ENCODE data around the gene EFCAB8. TPM values are rescaled to one million over a fixed set of nuclear protein-coding genes. Genes with fewer than 3 reads are reported as not detected.

Gene EFCAB8
- total RNA-seq, 1 experiment from 2014 or later = 0.09 TPM

DNA sequence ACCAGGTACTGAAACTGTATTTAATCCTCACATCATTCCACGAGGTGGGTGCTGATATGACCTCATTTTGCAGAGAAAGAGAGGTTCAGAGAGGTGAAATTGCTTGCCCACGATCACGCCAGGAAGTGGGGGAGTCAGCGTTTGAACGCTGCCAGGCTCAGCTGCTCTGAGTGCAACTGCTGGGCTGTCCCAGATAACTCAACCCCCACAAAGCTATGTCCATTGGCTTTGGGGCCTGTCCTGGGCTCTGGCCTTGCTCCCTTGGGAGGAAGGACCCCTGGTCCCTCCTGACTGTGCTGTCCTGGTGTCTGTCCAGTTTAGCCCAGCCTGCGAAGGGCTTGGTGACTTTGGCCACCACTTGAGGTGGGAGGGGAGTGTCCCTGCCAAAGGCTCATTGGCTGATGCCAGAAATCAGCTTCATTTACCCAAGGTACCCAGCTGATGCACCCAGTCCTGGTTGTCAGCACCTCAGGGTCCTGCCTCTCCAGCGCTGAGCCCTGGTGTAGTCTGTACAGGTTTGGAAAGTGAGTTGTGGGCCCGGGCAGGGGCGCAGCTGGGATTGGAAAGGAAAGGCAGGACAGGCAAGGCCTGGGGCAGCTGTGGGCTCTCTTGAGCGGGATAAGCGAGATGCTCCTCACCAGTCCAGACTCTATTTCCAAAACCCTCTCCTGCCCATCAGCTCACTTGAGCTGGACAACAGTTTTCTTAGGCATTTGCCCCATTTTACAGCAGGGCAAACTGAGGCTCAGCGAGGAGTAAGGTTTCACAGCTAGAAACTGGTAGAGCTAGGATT lies 107.1 kb downstream of the EFCAB8 start:
- DNase-seq = no peak
- H3K14ac ChIP-seq (ENCODE audit: insufficient read depth, low read length) = no peak overlapping the region; the same call in 1 of the 2 replicates
- H3K9me3 Mint-ChIP-seq = no peaks in the 10 kb centered on the region; a peak in 2 of 5 replicates

More for the DNA sequence above, 107.1 kb downstream of the EFCAB8 start:
- H3K9me3 ChIP-seq (ENCODE audit: control insufficient read depth, low read depth, low read length) = no peaks in the 10 kb centered on the region
- no CpG with 5 or more reads among the region's 12 CpGs for WGBS (ENCODE audit: extremely low coverage, insufficient read length, low lambda C conversion rate)
- H4K8ac ChIP-seq (replicated peaks; ENCODE audit: insufficient read length, low read depth, low read length) = no peak overlapping the region
- no peak overlapping the region for H4K5ac ChIP-seq (ENCODE audit: insufficient read length, low read depth, low read length)
- TF ChIP-seq, protein P1, sequence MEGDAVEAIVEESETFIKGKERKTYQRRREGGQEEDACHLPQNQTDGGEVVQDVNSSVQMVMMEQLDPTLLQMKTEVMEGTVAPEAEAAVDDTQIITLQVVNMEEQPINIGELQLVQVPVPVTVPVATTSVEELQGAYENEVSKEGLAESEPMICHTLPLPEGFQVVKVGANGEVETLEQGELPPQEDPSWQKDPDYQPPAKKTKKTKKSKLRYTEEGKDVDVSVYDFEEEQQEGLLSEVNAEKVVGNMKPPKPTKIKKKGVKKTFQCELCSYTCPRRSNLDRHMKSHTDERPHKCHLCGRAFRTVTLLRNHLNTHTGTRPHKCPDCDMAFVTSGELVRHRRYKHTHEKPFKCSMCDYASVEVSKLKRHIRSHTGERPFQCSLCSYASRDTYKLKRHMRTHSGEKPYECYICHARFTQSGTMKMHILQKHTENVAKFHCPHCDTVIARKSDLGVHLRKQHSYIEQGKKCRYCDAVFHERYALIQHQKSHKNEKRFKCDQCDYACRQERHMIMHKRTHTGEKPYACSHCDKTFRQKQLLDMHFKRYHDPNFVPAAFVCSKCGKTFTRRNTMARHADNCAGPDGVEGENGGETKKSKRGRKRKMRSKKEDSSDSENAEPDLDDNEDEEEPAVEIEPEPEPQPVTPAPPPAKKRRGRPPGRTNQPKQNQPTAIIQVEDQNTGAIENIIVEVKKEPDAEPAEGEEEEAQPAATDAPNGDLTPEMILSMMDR (conservative IDR thresholded peaks at IDR 0.05) = no peak
- H3K9ac ChIP-seq (ENCODE audit: extremely low read depth, insufficient read length, low read length) = no peak overlapping the region
- no peak overlapping the region for H3K56ac ChIP-seq (ENCODE audit: insufficient read length, low read depth, low read length)
- H3K4ac ChIP-seq (ENCODE audit: low read depth, low read length) = no peak overlapping the region
- no peaks in the 10 kb centered on the region; the same call in 1 of the 2 replicates for H3K27me3 ChIP-seq (ENCODE audit: insufficient read depth, low read length)
- Mint-ChIP-seq H3K4me3 (no peak overlapping the region), H3K27me3 (ENCODE audit: low read depth) (peaks cover 41% of the 10 kb centered on the region), H3K4me1 (no peaks in the 10 kb centered on the region), H3K36me3 (ENCODE audit: insufficient read depth in 1 of 3, low read depth in 3 of 3) (no peaks in the 10 kb centered on the region; a peak in 1 of 7 replicates), H3K27ac (no peak overlapping the region)
- H4K91ac ChIP-seq (ENCODE audit: insufficient read length, low read depth, low read length) = no peak overlapping the region
- no peaks in the 10 kb centered on the region for H3K79me1 ChIP-seq (ENCODE audit: insufficient read depth, low read depth, low read length, poor library complexity, severe bottlenecking)
- no peaks in the 10 kb centered on the region for H3K79me2 ChIP-seq (ENCODE audit: insufficient read depth, low read length)
- no peak overlapping the region for H3K4me2 ChIP-seq (ENCODE audit: insufficient read depth, insufficient read length, low read length)
- no peak overlapping the region for H2BK120ac ChIP-seq (ENCODE audit: low read depth, low read length, poor library complexity, severe bottlenecking)
- H3K23ac ChIP-seq (ENCODE audit: insufficient read length, low read depth, low read length) = no peak overlapping the region
- no peak overlapping the region for H3K18ac ChIP-seq (ENCODE audit: insufficient read length, low read depth, low read length)
- H2BK12ac ChIP-seq (ENCODE audit: insufficient read length, low read depth, low read length) = no peak overlapping the region
- no peak overlapping the region for H2AFZ ChIP-seq (ENCODE audit: low read length)
- no peaks in the 10 kb centered on the region for H4K20me1 ChIP-seq (ENCODE audit: control insufficient read depth, insufficient read depth, insufficient read length)
- no peaks in the 10 kb centered on the region for H3K23me2 ChIP-seq (ENCODE audit: insufficient read length, low read depth, low read length, poor library complexity, severe bottlenecking)
- no peak overlapping the region for H3K27ac ChIP-seq (ENCODE audit: insufficient read length, low read depth, low read length)
- no peaks in the 10 kb centered on the region for H3K4me1 ChIP-seq (ENCODE audit: insufficient read depth, low read length)
- no peak overlapping the region for H2BK5ac ChIP-seq (ENCODE audit: insufficient read length, low read length)
- no peak overlapping the region for H2AK5ac ChIP-seq (ENCODE audit: insufficient read length, low read length)
- H3T11ph ChIP-seq (ENCODE audit: low read length) = no peak overlapping the region
- H2BK20ac ChIP-seq (ENCODE audit: low read depth, low read length, poor library complexity, severe bottlenecking) = no peak overlapping the region
- H2BK15ac ChIP-seq (ENCODE audit: low read depth, low read length) = no peak overlapping the region

All from H9 (cell line).